Nephron (organoid): ENCODE data around the gene KRTAP27-1.

Experiments used
- H3K27ac Mint-ChIP-seq, 3 experiments: 2 replicates each; pipeline ENCODE4 v1.8.0; 2020; ENCODE audit warnings: mixed read lengths in 3 of 3, mild to moderate bottlenecking in 2 of 3, moderate library complexity in 1 of 3
- H3K27me3 Mint-ChIP-seq: 2 replicates; pipeline ENCODE4 v1.8.0; 2021; ENCODE audit warnings: low read depth, mild to moderate bottlenecking, moderate library complexity, mixed read lengths
- H3K36me3 Mint-ChIP-seq: 2 replicates; pipeline ENCODE4 v1.8.0; 2020; ENCODE audit warnings: low read depth, mixed read lengths
- H3K4me1 Mint-ChIP-seq: 2 replicates; pipeline ENCODE4 v1.8.0; 2020; ENCODE audit warnings: mixed read lengths
- H3K4me3 Mint-ChIP-seq, 3 experiments: 2 replicates each; pipeline ENCODE4 v1.8.0; 2020; ENCODE audit warnings: mild to moderate bottlenecking in 3 of 3, mixed read lengths in 3 of 3, moderate library complexity in 2 of 3
- H3K9me3 Mint-ChIP-seq: 2 replicates; pipeline ENCODE4 v1.8.0; 2020; ENCODE audit warnings: mixed read lengths
- CTCF ChIP-seq, 3 experiments: fragments of 200-600 bp; sonication (generic); IDR thresholded peaks; one replicate each; pipeline ENCODE4 v1.5.0; 2021; ENCODE audit warnings: antibody characterized with exemption in 3 of 3; ENCODE audit not compliant: unreplicated experiment in 3 of 3

The KRTAP27-1 gene

GRCh38 chr21:30337276-30337744 is at the start of gene KRTAP27-1:
Gene KRTAP27-1, minus strand, starts transcription at chr21:30337694. Its CDS starts 26 bp downstream, at chr21:30337668.
- TF ChIP-seq CTCF (IDR thresholded peaks at IDR 0.05; ENCODE audit: unreplicated experiment in 3 of 3), result no peak
- Mint-ChIP-seq H3K27ac (no peak within 1 kb of the TSS), H3K4me1 (no peaks in the 10 kb centered on the region), H3K36me3 (no peaks in the 10 kb centered on the region), H3K4me3 (no peak within 1 kb of the TSS), H3K9me3 (no peaks in the 10 kb centered on the region), H3K27me3 (no peaks in the 10 kb centered on the region)

- no peaks in the 10 kb centered on the region for H3K4me1 Mint-ChIP-seq
- TF ChIP-seq CTCF (IDR thresholded peaks at IDR 0.05; ENCODE audit: unreplicated experiment in 3 of 3), result no peak
These were observed 44.7 kb upstream of the KRTAP27-1 start for GRCh38 chr21:30382201-30382600.

GRCh38 chr21:30372139-30372770 is 34.8 kb upstream of the KRTAP27-1 start, which contains the start of gene KRTAP13-2:
Gene KRTAP13-2, minus strand, starts transcription at chr21:30372271. Its CDS starts 58 bp downstream, at chr21:30372213.
- Mint-ChIP-seq H3K27ac (no peak within 1 kb of the TSS), H3K27me3 (no peaks in the 10 kb centered on the region), H3K9me3 (peaks cover 2% of the 10 kb centered on the region), H3K36me3 (no peaks in the 10 kb centered on the region), H3K4me1 (no peaks in the 10 kb centered on the region), H3K4me3 (no peak within 1 kb of the TSS)
- no peak for TF ChIP-seq CTCF (IDR thresholded peaks at IDR 0.05; ENCODE audit: unreplicated experiment in 3 of 3)

More at GRCh38 chr21:30382201-30382600, 44.7 kb upstream of the KRTAP27-1 start:
- Mint-ChIP-seq H3K27me3 (no peaks in the 10 kb centered on the region), H3K4me3 (no peak overlapping the region), H3K27ac (no peak overlapping the region), H3K36me3 (no peaks in the 10 kb centered on the region), H3K9me3 (no peaks in the 10 kb centered on the region)

- Mint-ChIP-seq H3K36me3 (no peaks in the 10 kb centered on the region), H3K27ac (no peak overlapping the region), H3K4me1 (no peaks in the 10 kb centered on the region), H3K4me3 (no peak overlapping the region), H3K9me3 (no peaks in the 10 kb centered on the region), H3K27me3 (no peaks in the 10 kb centered on the region)
- TF ChIP-seq CTCF (IDR thresholded peaks at IDR 0.05; ENCODE audit: unreplicated experiment in 3 of 3), result no peak
These were observed 18.4 kb upstream of the KRTAP27-1 start for GRCh38 chr21:30355906-30356305.

GRCh38 chr21:30354308-30355005 is 17.0 kb upstream of the KRTAP27-1 start:
- H3K36me3 Mint-ChIP-seq, result no peaks in the 10 kb centered on the region
- no peaks in the 10 kb centered on the region for H3K4me1 Mint-ChIP-seq
- H3K27ac Mint-ChIP-seq, result no peak overlapping the region
- H3K4me3 Mint-ChIP-seq, result no peak overlapping the region
- no peaks in the 10 kb centered on the region for H3K9me3 Mint-ChIP-seq
- TF ChIP-seq CTCF (IDR thresholded peaks at IDR 0.05; ENCODE audit: unreplicated experiment in 3 of 3), result no peak
- H3K27me3 Mint-ChIP-seq, result no peaks in the 10 kb centered on the region
